HEK293 (cell line): Measurements from ENCODE around the gene TMEM272.

Source experiments
- CTCF ChIA-PET: fragments of 350-600 bp; formaldehyde crosslinking; extraction: SDS; loops from one replicate; lab custom pipeline; 2021; ENCODE audit warnings: antibody characterized with exemption; lab: Yijun Ruan, JAX
- POLR2A ChIA-PET: fragments of 300-600 bp; formaldehyde crosslinking; extraction: SDS; loops from one replicate; lab custom pipeline; 2020; ENCODE audit warnings: antibody characterized with exemption, inconsistent platforms; lab: Yijun Ruan, JAX
- H3K27ac ChIP-seq: fragments of 200-500 bp; sonication (Bioruptor generic); 2 replicates; pipeline ENCODE4 v1.5.1; 2014; ENCODE audit warnings: low read depth, low read length, control low read depth, inconsistent platforms; ENCODE audit errors: extremely low read depth
- H3K36me3 ChIP-seq, 2 experiments: fragments of 200-500 bp in 1 of 2; sonication (Bioruptor generic) in 1 of 2; 1 replicate in 1 of 2; 2 replicates in 1 of 2; pipeline ENCODE4 v1.5.1; 2014 to 2017; ENCODE audit warnings: inconsistent platforms in 2 of 2, low read length in 2 of 2; ENCODE audit not compliant: control insufficient read depth in 2 of 2, insufficient read depth in 1 of 2
- H3K4me1 ChIP-seq: fragments of 200-500 bp; sonication (Bioruptor generic); 2 replicates; pipeline ENCODE4 v1.5.1; 2014; ENCODE audit warnings: mild to moderate bottlenecking, low read length, inconsistent platforms; ENCODE audit not compliant: control insufficient read depth, insufficient read depth
- H3K4me3 ChIP-seq: 2 replicates; pipeline ENCODE4 v1.5.1; 2011; ENCODE audit warnings: low read depth, mild to moderate bottlenecking, control low read depth, low read length, moderate library complexity
- H3K9me3 ChIP-seq: fragments of 200-500 bp; sonication (Bioruptor generic); 2 replicates; pipeline ENCODE4 v1.5.1; 2014; ENCODE audit warnings: low read depth, low read length, inconsistent platforms; ENCODE audit not compliant: control insufficient read depth, insufficient read depth
- EGR2 ChIP-seq: fragments of 450-650 bp; formaldehyde crosslinking; IDR thresholded peaks from 2 replicates; pipeline ENCODE4 v1.5.1; 2016; ENCODE audit warnings: low read depth, missing biosample characterization, missing genetic modification characterization
- HOXC10 ChIP-seq: sonication (generic); formaldehyde crosslinking; IDR thresholded peaks from 2 replicates; pipeline ENCODE4 v1.8.1; 2023; ENCODE audit warnings: mild to moderate bottlenecking, missing genetic modification reagents
- KLF1 ChIP-seq: fragments of 450-650 bp; formaldehyde crosslinking; IDR thresholded peaks from 2 replicates; pipeline ENCODE4 v1.5.1; 2016; ENCODE audit warnings: missing biosample characterization, missing genetic modification characterization
- MYNN ChIP-seq: fragments of 450-650 bp; formaldehyde crosslinking; IDR thresholded peaks from 2 replicates; pipeline ENCODE4 v1.5.1; 2016; ENCODE audit warnings: missing biosample characterization, missing genetic modification characterization, borderline replicate concordance
- SCRT2 ChIP-seq: fragments of 450-650 bp; formaldehyde crosslinking; IDR thresholded peaks from 2 replicates; pipeline ENCODE4 v1.5.1; 2016; ENCODE audit warnings: missing biosample characterization, missing genetic modification characterization
- SP7 ChIP-seq: fragments of 450-650 bp; formaldehyde crosslinking; IDR thresholded peaks from 2 replicates; pipeline ENCODE4 v1.5.1; 2016; ENCODE audit warnings: missing biosample characterization, missing genetic modification characterization
- YY2 ChIP-seq: fragments of 450-650 bp; formaldehyde crosslinking; IDR thresholded peaks from 2 replicates; pipeline ENCODE4 v1.5.1; 2016; ENCODE audit warnings: missing biosample characterization, missing genetic modification characterization
- ZFP37 ChIP-seq: fragments of 450-650 bp; formaldehyde crosslinking; IDR thresholded peaks from 2 replicates; pipeline ENCODE4 v1.5.1; 2016; ENCODE audit warnings: missing biosample characterization, missing genetic modification characterization
- ZIC2 ChIP-seq: fragments of 450-650 bp; formaldehyde crosslinking; IDR thresholded peaks from 2 replicates; pipeline ENCODE4 v1.5.1; 2016; ENCODE audit warnings: missing biosample characterization, missing genetic modification characterization
- ZNF132 ChIP-seq: fragments of 450-650 bp; formaldehyde crosslinking; IDR thresholded peaks from 2 replicates; pipeline ENCODE4 v1.5.1; 2017; ENCODE audit warnings: missing biosample characterization, missing genetic modification characterization, borderline replicate concordance
- ZNF138 ChIP-seq: fragments of 450-650 bp; formaldehyde crosslinking; IDR thresholded peaks from 2 replicates; pipeline ENCODE4 v1.5.1; 2016; ENCODE audit warnings: missing biosample characterization, missing genetic modification characterization, borderline replicate concordance
- ZNF175 ChIP-seq: fragments of 450-650 bp; formaldehyde crosslinking; IDR thresholded peaks from 2 replicates; pipeline ENCODE4 v1.5.1; 2016; ENCODE audit warnings: missing biosample characterization, missing genetic modification characterization
- ZNF184 ChIP-seq: fragments of 450-650 bp; IDR thresholded peaks from 2 replicates; pipeline ENCODE4 v1.5.1; 2018; ENCODE audit warnings: missing biosample characterization, mild to moderate bottlenecking, missing genetic modification characterization
- ZNF501 ChIP-seq: fragments of 450-650 bp; formaldehyde crosslinking; IDR thresholded peaks from 2 replicates; pipeline ENCODE4 v1.5.1; 2016; ENCODE audit warnings: missing biosample characterization, missing genetic modification characterization
- ZNF510 ChIP-seq: fragments of 450-650 bp; formaldehyde crosslinking; IDR thresholded peaks from 2 replicates; pipeline ENCODE4 v1.5.1; 2018; ENCODE audit warnings: mild to moderate bottlenecking, missing genetic modification characterization, missing biosample characterization; ENCODE audit not compliant: insufficient replicate concordance
- ZNF514 ChIP-seq: fragments of 450-650 bp; formaldehyde crosslinking; IDR thresholded peaks from 2 replicates; pipeline ENCODE4 v1.5.1; 2016; ENCODE audit warnings: missing biosample characterization, missing genetic modification characterization
- ZNF629 ChIP-seq: fragments of 450-650 bp; formaldehyde crosslinking; IDR thresholded peaks from 2 replicates; pipeline ENCODE4 v1.5.1; 2017; ENCODE audit warnings: missing biosample characterization, missing genetic modification characterization
- ZNF707 ChIP-seq: fragments of 450-650 bp; formaldehyde crosslinking; IDR thresholded peaks from 2 replicates; pipeline ENCODE4 v1.5.1; 2016; ENCODE audit warnings: missing biosample characterization, missing genetic modification characterization
- ZNF837 ChIP-seq: fragments of 450-650 bp; formaldehyde crosslinking; IDR thresholded peaks from 2 replicates; pipeline ENCODE4 v1.5.1; 2016; ENCODE audit warnings: missing biosample characterization, missing genetic modification characterization
- ZSCAN23 ChIP-seq: fragments of 450-650 bp; formaldehyde crosslinking; IDR thresholded peaks from 2 replicates; pipeline ENCODE4 v1.5.1; 2016; ENCODE audit warnings: missing biosample characterization, missing genetic modification characterization
- ZSCAN30 ChIP-seq: fragments of 450-650 bp; IDR thresholded peaks from 2 replicates; pipeline ENCODE4 v1.5.1; 2018; ENCODE audit warnings: missing biosample characterization, mild to moderate bottlenecking, missing genetic modification characterization, moderate library complexity
- TF ChIP-seq, protein P1 (sequence below): fragments of 450-650 bp; formaldehyde crosslinking; optimal IDR thresholded peaks from 2 replicates; pipeline ENCODE3; 2016; ENCODE audit warnings: missing biosample characterization, mild to moderate bottlenecking, missing genetic modification characterization
- TF ChIP-seq, protein P2 (sequence below): fragments of 450-650 bp; formaldehyde crosslinking; IDR thresholded peaks from 2 replicates; pipeline ENCODE4 v1.5.1; 2016; ENCODE audit warnings: missing biosample characterization, missing genetic modification characterization, low read depth
- TF ChIP-seq, protein P3 (sequence below): fragments of 450-650 bp; formaldehyde crosslinking; IDR thresholded peaks from 2 replicates; pipeline ENCODE4 v1.5.1; 2016; ENCODE audit warnings: missing biosample characterization, missing genetic modification characterization
- TF ChIP-seq, protein P4 (sequence below): fragments of 450-650 bp; formaldehyde crosslinking; IDR thresholded peaks from 2 replicates; pipeline ENCODE4 v1.5.1; 2016; ENCODE audit warnings: missing biosample characterization, missing genetic modification characterization, low read depth
- TF ChIP-seq, protein P5 (sequence below): fragments of 450-650 bp; formaldehyde crosslinking; IDR thresholded peaks from 2 replicates; pipeline ENCODE4 v1.5.1; 2016; ENCODE audit warnings: missing biosample characterization, missing genetic modification characterization, borderline replicate concordance

Gene TMEM272

DNA sequence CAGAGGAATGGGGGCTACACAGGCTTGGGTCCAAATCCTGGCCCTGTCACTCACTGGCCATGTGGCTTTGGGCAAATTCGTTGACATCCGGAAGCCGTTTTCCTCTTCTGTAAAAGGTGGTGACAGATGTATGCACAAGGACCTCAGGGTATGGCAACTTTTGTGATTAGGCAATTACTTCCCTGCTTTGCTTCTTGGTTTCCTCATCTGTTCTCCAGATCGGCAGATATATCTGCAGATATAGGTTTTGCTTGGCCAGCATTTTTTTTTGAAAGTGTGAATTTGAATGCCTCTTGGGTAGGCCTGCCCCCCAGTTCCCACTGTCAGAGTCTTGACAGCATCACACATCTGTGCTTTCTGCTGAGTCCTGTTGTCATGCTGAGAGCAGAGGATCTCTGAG lies 17.7 kb downstream of the TMEM272 start:
- Histone ChIP-seq H3K27ac (no peak overlapping the region), H3K9me3 (no peaks in the 10 kb centered on the region), H3K4me3 (no peak overlapping the region), H3K4me1 (no peaks in the 10 kb centered on the region), H3K36me3 (no peaks in the 10 kb centered on the region)
- CTCF ChIA-PET, result interaction anchor here (0.8 to 5.3 kb wide), 3 partner anchors 13 to 27 kb away, joined by 3 to 28 read pairs (median 5); no protein-coding TSS in a partner anchor
- POLR2A ChIA-PET, result no interaction called here
- no peak for TF ChIP-seq ZSCAN23
- no peak for TF ChIP-seq YY2
- no peak for TF ChIP-seq ZIC2 (tag by site-specific recombination)
- TF ChIP-seq ZNF514 (tag by site-specific recombination), result no peak
- no peak for TF ChIP-seq ZNF510 (tag by site-specific recombination)
- no peak for TF ChIP-seq EGR2
- TF ChIP-seq, protein P1, sequence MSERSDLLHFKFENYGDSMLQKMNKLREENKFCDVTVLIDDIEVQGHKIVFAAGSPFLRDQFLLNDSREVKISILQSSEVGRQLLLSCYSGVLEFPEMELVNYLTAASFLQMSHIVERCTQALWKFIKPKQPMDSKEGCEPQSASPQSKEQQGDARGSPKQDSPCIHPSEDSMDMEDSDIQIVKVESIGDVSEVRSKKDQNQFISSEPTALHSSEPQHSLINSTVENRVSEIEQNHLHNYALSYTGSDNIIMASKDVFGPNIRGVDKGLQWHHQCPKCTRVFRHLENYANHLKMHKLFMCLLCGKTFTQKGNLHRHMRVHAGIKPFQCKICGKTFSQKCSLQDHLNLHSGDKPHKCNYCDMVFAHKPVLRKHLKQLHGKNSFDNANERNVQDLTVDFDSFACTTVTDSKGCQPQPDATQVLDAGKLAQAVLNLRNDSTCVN (tag by site-specific recombination), result no peak
- TF ChIP-seq SCRT2 (tag by site-specific recombination), result no peak
- no peak for TF ChIP-seq ZNF629
- TF ChIP-seq ZNF184 (tag by site-specific recombination), result no peak
- no peak for TF ChIP-seq ZFP37 (tag by site-specific recombination)
- no peak for TF ChIP-seq ZNF175 (tag by site-specific recombination)
- TF ChIP-seq ZNF837, result no peak
- no peak for TF ChIP-seq ZNF138 (tag by site-specific recombination)
- no peak for TF ChIP-seq ZNF501
- no peak for TF ChIP-seq ZSCAN30 (tag by site-specific recombination)
- no peak for TF ChIP-seq KLF1
- TF ChIP-seq, protein P2, sequence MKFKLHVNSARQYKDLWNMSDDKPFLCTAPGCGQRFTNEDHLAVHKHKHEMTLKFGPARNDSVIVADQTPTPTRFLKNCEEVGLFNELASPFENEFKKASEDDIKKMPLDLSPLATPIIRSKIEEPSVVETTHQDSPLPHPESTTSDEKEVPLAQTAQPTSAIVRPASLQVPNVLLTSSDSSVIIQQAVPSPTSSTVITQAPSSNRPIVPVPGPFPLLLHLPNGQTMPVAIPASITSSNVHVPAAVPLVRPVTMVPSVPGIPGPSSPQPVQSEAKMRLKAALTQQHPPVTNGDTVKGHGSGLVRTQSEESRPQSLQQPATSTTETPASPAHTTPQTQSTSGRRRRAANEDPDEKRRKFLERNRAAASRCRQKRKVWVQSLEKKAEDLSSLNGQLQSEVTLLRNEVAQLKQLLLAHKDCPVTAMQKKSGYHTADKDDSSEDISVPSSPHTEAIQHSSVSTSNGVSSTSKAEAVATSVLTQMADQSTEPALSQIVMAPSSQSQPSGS (tag by site-specific recombination), result no peak

DNA sequence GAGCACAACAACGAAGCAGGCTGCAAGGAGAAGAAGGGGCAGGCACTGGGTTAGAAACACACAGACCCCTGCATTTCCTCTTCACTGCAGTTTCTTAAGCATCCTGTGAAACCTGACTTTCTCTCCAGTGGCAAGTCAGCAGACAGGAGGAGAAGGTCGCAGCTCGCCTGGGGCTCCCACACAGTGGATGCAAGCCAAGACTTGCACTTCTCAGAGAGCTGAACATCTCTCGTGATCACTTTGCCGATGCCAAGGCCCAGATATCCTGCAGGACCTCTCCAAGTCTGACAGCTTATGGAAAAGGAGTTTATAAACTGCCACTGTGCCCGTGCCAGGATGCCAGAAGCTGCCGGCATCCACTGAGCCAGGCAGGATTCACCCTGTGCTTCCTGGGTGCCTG lies 18.4 kb downstream of the TMEM272 start:
- no peak overlapping the region for H3K4me3 ChIP-seq
- H3K4me1 ChIP-seq, result no peaks in the 10 kb centered on the region
- H3K27ac ChIP-seq, result no peak overlapping the region
- POLR2A ChIA-PET, result no interaction called here
- no peaks in the 10 kb centered on the region for H3K36me3 ChIP-seq
- H3K9me3 ChIP-seq, result no peaks in the 10 kb centered on the region
- CTCF ChIA-PET, result interaction anchor here (1.4 to 5.3 kb wide), 2 partner anchors 12 to 23 kb away, joined by 5 to 28 read pairs; no protein-coding TSS in a partner anchor
- TF ChIP-seq, protein P3, sequence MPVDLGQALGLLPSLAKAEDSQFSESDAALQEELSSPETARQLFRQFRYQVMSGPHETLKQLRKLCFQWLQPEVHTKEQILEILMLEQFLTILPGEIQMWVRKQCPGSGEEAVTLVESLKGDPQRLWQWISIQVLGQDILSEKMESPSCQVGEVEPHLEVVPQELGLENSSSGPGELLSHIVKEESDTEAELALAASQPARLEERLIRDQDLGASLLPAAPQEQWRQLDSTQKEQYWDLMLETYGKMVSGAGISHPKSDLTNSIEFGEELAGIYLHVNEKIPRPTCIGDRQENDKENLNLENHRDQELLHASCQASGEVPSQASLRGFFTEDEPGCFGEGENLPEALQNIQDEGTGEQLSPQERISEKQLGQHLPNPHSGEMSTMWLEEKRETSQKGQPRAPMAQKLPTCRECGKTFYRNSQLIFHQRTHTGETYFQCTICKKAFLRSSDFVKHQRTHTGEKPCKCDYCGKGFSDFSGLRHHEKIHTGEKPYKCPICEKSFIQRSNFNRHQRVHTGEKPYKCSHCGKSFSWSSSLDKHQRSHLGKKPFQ (tag by site-specific recombination), result no peak
- TF ChIP-seq HOXC10 (CRISPR knock-in tag) (no peak), SP7 (tag by site-specific recombination) (no peak), ZNF707 (tag by site-specific recombination) (no peak), MYNN (tag by site-specific recombination) (no peak), ZNF132 (tag by site-specific recombination) (no peak)
- TF ChIP-seq, protein P4, sequence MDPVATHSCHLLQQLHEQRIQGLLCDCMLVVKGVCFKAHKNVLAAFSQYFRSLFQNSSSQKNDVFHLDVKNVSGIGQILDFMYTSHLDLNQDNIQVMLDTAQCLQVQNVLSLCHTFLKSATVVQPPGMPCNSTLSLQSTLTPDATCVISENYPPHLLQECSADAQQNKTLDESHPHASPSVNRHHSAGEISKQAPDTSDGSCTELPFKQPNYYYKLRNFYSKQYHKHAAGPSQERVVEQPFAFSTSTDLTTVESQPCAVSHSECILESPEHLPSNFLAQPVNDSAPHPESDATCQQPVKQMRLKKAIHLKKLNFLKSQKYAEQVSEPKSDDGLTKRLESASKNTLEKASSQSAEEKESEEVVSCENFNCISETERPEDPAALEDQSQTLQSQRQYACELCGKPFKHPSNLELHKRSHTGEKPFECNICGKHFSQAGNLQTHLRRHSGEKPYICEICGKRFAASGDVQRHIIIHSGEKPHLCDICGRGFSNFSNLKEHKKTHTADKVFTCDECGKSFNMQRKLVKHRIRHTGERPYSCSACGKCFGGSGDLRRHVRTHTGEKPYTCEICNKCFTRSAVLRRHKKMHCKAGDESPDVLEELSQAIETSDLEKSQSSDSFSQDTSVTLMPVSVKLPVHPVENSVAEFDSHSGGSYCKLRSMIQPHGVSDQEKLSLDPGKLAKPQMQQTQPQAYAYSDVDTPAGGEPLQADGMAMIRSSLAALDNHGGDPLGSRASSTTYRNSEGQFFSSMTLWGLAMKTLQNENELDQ, result no peak
- TF ChIP-seq, protein P5, sequence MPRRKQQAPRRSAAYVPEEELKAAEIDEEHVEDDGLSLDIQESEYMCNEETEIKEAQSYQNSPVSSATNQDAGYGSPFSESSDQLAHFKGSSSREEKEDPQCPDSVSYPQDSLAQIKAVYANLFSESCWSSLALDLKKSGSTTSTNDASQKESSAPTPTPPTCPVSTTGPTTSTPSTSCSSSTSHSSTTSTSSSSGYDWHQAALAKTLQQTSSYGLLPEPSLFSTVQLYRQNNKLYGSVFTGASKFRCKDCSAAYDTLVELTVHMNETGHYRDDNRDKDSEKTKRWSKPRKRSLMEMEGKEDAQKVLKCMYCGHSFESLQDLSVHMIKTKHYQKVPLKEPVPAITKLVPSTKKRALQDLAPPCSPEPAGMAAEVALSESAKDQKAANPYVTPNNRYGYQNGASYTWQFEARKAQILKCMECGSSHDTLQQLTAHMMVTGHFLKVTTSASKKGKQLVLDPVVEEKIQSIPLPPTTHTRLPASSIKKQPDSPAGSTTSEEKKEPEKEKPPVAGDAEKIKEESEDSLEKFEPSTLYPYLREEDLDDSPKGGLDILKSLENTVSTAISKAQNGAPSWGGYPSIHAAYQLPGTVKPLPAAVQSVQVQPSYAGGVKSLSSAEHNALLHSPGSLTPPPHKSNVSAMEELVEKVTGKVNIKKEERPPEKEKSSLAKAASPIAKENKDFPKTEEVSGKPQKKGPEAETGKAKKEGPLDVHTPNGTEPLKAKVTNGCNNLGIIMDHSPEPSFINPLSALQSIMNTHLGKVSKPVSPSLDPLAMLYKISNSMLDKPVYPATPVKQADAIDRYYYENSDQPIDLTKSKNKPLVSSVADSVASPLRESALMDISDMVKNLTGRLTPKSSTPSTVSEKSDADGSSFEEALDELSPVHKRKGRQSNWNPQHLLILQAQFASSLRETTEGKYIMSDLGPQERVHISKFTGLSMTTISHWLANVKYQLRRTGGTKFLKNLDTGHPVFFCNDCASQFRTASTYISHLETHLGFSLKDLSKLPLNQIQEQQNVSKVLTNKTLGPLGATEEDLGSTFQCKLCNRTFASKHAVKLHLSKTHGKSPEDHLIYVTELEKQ (tag by site-specific recombination), result no peak
